ENCODE results near the gene SNIP1. TPM values are rescaled to one million over a fixed set of nuclear protein-coding genes. Genes with fewer than 3 reads are reported as not detected.
"Not testable (repeated sequence)": the region's sequence is repeated elsewhere in the genome, so short reads cannot be mapped to it uniquely, and the experiment has no call there.

SNIP1 gene
- total and polyA plus RNA-seq, 3 experiments from 2014 or later, result 6.3 to 25.8 (median 23.4) TPM

DNA sequence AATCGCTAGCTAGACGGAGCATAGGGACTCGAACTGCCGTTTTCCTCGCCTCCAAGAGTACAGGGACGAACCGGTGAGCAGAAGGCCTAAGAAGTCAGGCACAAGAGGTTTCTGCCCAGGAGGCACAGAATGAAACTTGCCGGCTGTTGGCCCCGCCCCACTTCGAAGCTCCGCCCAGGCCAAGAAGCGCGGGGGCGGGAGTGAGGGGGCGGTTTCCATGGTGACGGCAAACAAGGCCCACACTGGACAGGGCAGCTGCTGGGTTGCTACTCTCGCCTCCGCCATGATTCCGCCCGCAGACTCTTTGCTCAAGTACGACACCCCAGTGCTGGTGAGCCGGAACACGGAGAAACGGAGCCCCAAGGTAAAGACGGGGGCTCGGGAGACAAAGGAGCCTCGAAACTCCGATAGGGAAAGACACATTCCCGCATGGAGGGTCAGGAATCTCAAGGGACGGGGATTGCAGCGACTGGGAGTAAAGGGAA, 2.7 kb upstream of the SNIP1 start, which contains the start of gene DNALI1:
Gene DNALI1 (plus strand): TSS at position 229 of the 485 bp plus-strand sequence. CDS start 55 bp downstream, at position 284.
- H3K4me1 Mint-ChIP-seq, result peaks cover 22 to 29% (median 25%) of the 10 kb centered on the region in 3 donors
- H3K27ac Mint-ChIP-seq, result peak within 1 kb of the TSS in 1 of 8 donors; percentile 7

GRCh38 chr1:37553598-37553926, 531 bp downstream of the SNIP1 start:
- Mint-ChIP-seq H3K27ac (peak overlapping the region; percentile 90 to 100 (median 98)), H3K27me3 (peaks cover 0 to 11% of the 10 kb centered on the region in 2 donors), H3K36me3 (peaks cover 4 to 49% (median 7%) of the 10 kb centered on the region in 3 donors), H3K4me3 (peak overlapping the region; percentile 97 to 100 (median 99)), H3K9me3 (no peaks in the 10 kb centered on the region), H3K4me1 (peaks cover 40 to 58% (median 46%) of the 10 kb centered on the region in 3 donors)
- H3K4me3 ChIP-seq (ENCODE audit: low read length), result peak overlapping the region; percentile 97
- POLR2A ChIA-PET, result interaction anchor here (1.0 to 1.4 kb wide), 5 partner anchors 38 to 306 kb away, joined by 3 to 7 read pairs (median 3); partner anchors contain the start of genes CDCA8, MEAF6 and MTF1
- CTCF ChIA-PET, result interaction anchor here (1.2 to 1.7 kb wide), 4 partner anchors 39 to 129 kb away, joined by 3 to 7 read pairs (median 4); partner anchors contain the start of gene MEAF6
- no peak for DNase-seq
- H3K4me1 ChIP-seq (ENCODE audit: insufficient read depth, low read length), result peaks cover 18% of the 10 kb centered on the region
- H3K36me3 ChIP-seq (ENCODE audit: insufficient read depth, low read length), result no peaks in the 10 kb centered on the region
- peak overlapping the region; percentile 94 for H3K27ac ChIP-seq (ENCODE audit: low read depth, low read length)
- H3K9me3 ChIP-seq (ENCODE audit: low read length), result no peaks in the 10 kb centered on the region
- H3K27me3 ChIP-seq (ENCODE audit: insufficient read depth, low read length, poor library complexity, severe bottlenecking), result no peaks in the 10 kb centered on the region

More for the DNA sequence above, 2.7 kb upstream of the SNIP1 start, which contains the start of gene DNALI1:
- Histone ChIP-seq H3K4me1 (ENCODE audit: insufficient read depth, low read length) (peaks cover 18% of the 10 kb centered on the region), H3K36me3 (ENCODE audit: insufficient read depth, low read length) (no peaks in the 10 kb centered on the region), H3K4me3 (ENCODE audit: low read length) (no peak within 1 kb of the TSS), H3K27ac (ENCODE audit: low read depth, low read length) (no peak within 1 kb of the TSS), H3K9me3 (ENCODE audit: low read length) (no peaks in the 10 kb centered on the region), H3K27me3 (ENCODE audit: insufficient read depth, low read length, poor library complexity, severe bottlenecking) (no peaks in the 10 kb centered on the region)
- H3K36me3 Mint-ChIP-seq, result peaks cover 0 to 23% (median 3%) of the 10 kb centered on the region in 3 donors
- H3K4me3 Mint-ChIP-seq, result peak within 1 kb of the TSS in 2 of 7 donors; percentile 26 to 40
- H3K27me3 Mint-ChIP-seq, result peaks cover 2 to 11% of the 10 kb centered on the region in 2 donors
- POLR2A ChIA-PET, result no interaction called here
- peak in 1 of 5 donors; percentile 11 for DNase-seq
- CTCF ChIA-PET, result interaction anchor here (1.3 kb wide), 1 partner anchor 47 kb away, joined by 3 read pairs; no protein-coding TSS in a partner anchor
- no peaks in the 10 kb centered on the region for H3K9me3 Mint-ChIP-seq

GRCh38 chr1:37549341-37549740, 4.8 kb downstream of the SNIP1 start:
- peak overlapping the region in 2 of 8 donors; percentile 28 to 94 for H3K27ac Mint-ChIP-seq
- Histone ChIP-seq H3K9me3 (ENCODE audit: low read length) (no peaks in the 10 kb centered on the region), H3K4me1 (ENCODE audit: insufficient read depth, low read length) (peaks cover 18% of the 10 kb centered on the region), H3K4me3 (ENCODE audit: low read length) (no peak overlapping the region), H3K27me3 (ENCODE audit: insufficient read depth, low read length, poor library complexity, severe bottlenecking) (no peaks in the 10 kb centered on the region), H3K27ac (ENCODE audit: low read depth, low read length) (no peak overlapping the region), H3K36me3 (ENCODE audit: insufficient read depth, low read length) (peaks cover 20% of the 10 kb centered on the region)
- H3K4me1 Mint-ChIP-seq, result peaks cover 44 to 60% (median 48%) of the 10 kb centered on the region in 3 donors
- no peaks in the 10 kb centered on the region for H3K27me3 Mint-ChIP-seq
- DNase-seq, result no peak
- H3K4me3 Mint-ChIP-seq, result no peak overlapping the region
- H3K36me3 Mint-ChIP-seq, result peaks cover 10 to 81% (median 21%) of the 10 kb centered on the region in 3 donors
- H3K9me3 Mint-ChIP-seq, result no peaks in the 10 kb centered on the region
- CTCF ChIA-PET, result interaction anchor here (2.2 kb wide), 1 partner anchor 34 kb away, joined by 5 read pairs; no protein-coding TSS in a partner anchor
- POLR2A ChIA-PET, result no interaction called here

DNA sequence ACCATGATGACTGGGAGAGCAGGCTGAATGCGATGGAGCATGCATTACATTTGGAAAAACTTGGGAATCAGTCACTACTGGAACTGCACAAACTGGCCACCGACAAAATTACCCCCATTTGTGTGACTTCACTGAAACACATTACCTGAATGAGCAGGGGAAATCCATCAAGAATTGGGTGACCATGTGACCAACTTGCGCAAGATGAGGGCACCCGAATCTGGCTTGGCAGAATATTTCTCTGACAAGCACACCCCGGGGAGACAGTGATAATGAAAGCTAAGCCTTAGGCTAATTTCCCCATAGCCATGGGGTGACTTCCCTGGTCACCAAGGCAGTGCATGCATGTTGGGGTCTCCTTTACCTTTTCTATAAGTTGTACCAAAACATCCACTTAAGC, 9.1 kb downstream of the SNIP1 start:
- Mint-ChIP-seq H3K27ac (peak overlapping the region in 1 of 8 donors; percentile 5), H3K36me3 (peaks cover 10 to 71% (median 25%) of the 10 kb centered on the region in 3 donors), H3K9me3 (no peaks in the 10 kb centered on the region), H3K4me1 (peaks cover 13 to 26% (median 14%) of the 10 kb centered on the region in 3 donors), H3K27me3 (no peaks in the 10 kb centered on the region), H3K4me3 (peak overlapping the region in 1 of 7 donors; percentile 75)
- Histone ChIP-seq H3K27me3 (ENCODE audit: insufficient read depth, low read length, poor library complexity, severe bottlenecking) (no peaks in the 10 kb centered on the region), H3K9me3 (ENCODE audit: low read length) (no peaks in the 10 kb centered on the region), H3K4me3 (ENCODE audit: low read length) (no peak overlapping the region), H3K36me3 (ENCODE audit: insufficient read depth, low read length) (peaks cover 28% of the 10 kb centered on the region), H3K4me1 (ENCODE audit: insufficient read depth, low read length) (no peaks in the 10 kb centered on the region), H3K27ac (ENCODE audit: low read depth, low read length) (no peak overlapping the region)
- ChIA-PET POLR2A (no interaction called here), CTCF (no interaction called here)
- DNase-seq, result no peak

GRCh38 chr1:37544530-37544929, 9.6 kb downstream of the SNIP1 start:
- Histone ChIP-seq H3K36me3 (ENCODE audit: insufficient read depth, low read length) (peaks cover 31% of the 10 kb centered on the region), H3K27ac (ENCODE audit: low read depth, low read length) (no peak overlapping the region), H3K27me3 (ENCODE audit: insufficient read depth, low read length, poor library complexity, severe bottlenecking) (no peaks in the 10 kb centered on the region), H3K9me3 (ENCODE audit: low read length) (no peaks in the 10 kb centered on the region), H3K4me1 (ENCODE audit: insufficient read depth, low read length) (no peaks in the 10 kb centered on the region), H3K4me3 (ENCODE audit: low read length) (no peak overlapping the region)
- POLR2A ChIA-PET, result no interaction called here
- no peak for DNase-seq
- CTCF ChIA-PET, result no interaction called here
- no peaks in the 10 kb centered on the region for H3K9me3 Mint-ChIP-seq
- H3K27me3 Mint-ChIP-seq, result no peaks in the 10 kb centered on the region
- H3K36me3 Mint-ChIP-seq, result peaks cover 10 to 71% (median 26%) of the 10 kb centered on the region in 3 donors
- peak overlapping the region in 2 of 8 donors; percentile 5 to 64 for H3K27ac Mint-ChIP-seq
- peaks cover 8 to 21% (median 11%) of the 10 kb centered on the region in 3 donors for H3K4me1 Mint-ChIP-seq
- H3K4me3 Mint-ChIP-seq, result peak overlapping the region in 1 of 7 donors; percentile 75

DNA sequence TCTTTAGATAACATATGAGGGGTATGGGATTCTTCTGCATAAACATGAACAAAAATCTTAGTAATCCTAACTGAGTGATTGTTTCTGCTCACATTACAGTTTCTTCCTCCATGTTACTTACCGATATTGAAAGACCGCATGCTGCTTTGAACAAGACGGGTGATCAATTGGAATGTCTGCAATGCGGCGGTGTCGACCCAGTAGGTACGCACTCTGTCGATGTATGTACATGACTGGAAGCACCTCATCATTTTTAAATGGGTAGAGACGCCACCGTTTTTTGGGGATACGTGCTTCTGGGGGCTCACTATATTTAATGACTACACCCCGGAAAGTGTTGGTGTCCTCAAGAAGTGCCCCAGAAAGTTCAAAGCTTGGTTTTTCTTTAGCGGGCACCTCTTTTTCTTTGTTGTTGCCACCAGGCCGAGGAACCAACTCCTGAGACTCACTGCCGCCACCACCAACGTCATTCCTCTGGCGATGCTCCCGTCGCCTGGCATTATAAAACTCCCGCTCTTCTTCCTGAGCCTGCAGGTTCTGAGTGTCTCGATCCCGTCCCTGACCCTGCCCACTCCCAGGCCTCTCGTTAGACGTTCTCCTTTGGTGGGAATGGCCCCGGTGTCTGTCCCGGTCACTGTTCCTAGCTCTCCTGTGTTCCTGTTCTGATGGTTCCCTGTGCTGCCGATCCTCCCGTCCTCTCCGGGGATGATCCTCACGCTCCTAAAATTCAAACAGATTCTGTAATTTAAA, 13.9 kb downstream of the SNIP1 start:
- CTCF ChIA-PET, result no interaction called here
- peaks cover 0 to 80% (median 32%) of the 10 kb centered on the region in 3 donors for H3K36me3 Mint-ChIP-seq

GRCh38 chr1:37539154-37539553, 14.9 kb downstream of the SNIP1 start:
- peaks cover 0 to 80% (median 27%) of the 10 kb centered on the region in 3 donors for H3K36me3 Mint-ChIP-seq
- H3K4me1 ChIP-seq (ENCODE audit: insufficient read depth, low read length); H3K27me3 ChIP-seq (ENCODE audit: insufficient read depth, low read length, poor library complexity, severe bottlenecking); DNase-seq; H3K9me3 ChIP-seq (ENCODE audit: low read length); H3K9me3 Mint-ChIP-seq; H3K4me3 Mint-ChIP-seq; POLR2A ChIA-PET; H3K27me3 Mint-ChIP-seq; H3K4me3 ChIP-seq (ENCODE audit: low read length); H3K27ac ChIP-seq (ENCODE audit: low read depth, low read length): not testable (repeated sequence)
- CTCF ChIA-PET, result interaction anchor here (1.0 kb wide), 1 partner anchor 24 kb away, joined by 5 read pairs; no protein-coding TSS in a partner anchor
- H3K36me3 ChIP-seq (ENCODE audit: insufficient read depth, low read length), result peaks cover 39% of the 10 kb centered on the region
- peak overlapping the region in 2 of 8 donors; percentile 36 to 38 for H3K27ac Mint-ChIP-seq
- H3K4me1 Mint-ChIP-seq, result peaks cover 4 to 24% (median 19%) of the 10 kb centered on the region in 3 donors

More for the DNA sequence above, 13.9 kb downstream of the SNIP1 start:
- no peaks in the 10 kb centered on the region for H3K9me3 ChIP-seq (ENCODE audit: low read length)
- no peak overlapping the region for H3K4me3 ChIP-seq (ENCODE audit: low read length)
- Mint-ChIP-seq H3K4me3 (peak overlapping the region in 1 of 7 donors; percentile 23), H3K27me3 (no peaks in the 10 kb centered on the region), H3K27ac (peak overlapping the region in 1 of 8 donors; percentile 0), H3K4me1 (peaks cover 7 to 20% (median 19%) of the 10 kb centered on the region in 3 donors), H3K9me3 (no peaks in the 10 kb centered on the region)
- H3K27ac ChIP-seq (ENCODE audit: low read depth, low read length), result no peak overlapping the region
- no peaks in the 10 kb centered on the region for H3K4me1 ChIP-seq (ENCODE audit: insufficient read depth, low read length)
- DNase-seq, result no peak
- H3K27me3 ChIP-seq (ENCODE audit: insufficient read depth, low read length, poor library complexity, severe bottlenecking), result no peaks in the 10 kb centered on the region
- H3K36me3 ChIP-seq (ENCODE audit: insufficient read depth, low read length), result peaks cover 39% of the 10 kb centered on the region
- POLR2A ChIA-PET, result no interaction called here

DNA sequence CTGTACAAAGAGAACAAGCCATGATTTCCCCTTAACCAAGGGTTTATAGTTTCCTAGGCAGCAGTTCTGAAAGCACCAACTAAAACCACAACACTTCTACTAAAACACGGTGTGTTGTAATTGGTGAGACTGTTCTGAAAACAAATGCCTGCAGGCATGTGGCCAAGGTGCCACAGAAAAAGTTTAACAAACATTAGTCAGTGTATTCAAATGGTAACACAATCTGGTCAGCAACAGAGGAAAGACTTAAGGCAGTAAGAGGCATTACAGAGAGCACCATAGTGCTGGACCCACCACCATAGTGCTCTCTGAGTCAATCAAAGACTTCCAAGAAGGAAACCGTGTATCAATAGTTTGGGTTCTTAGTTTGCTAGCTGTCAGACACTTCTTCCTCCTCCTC, 16.7 kb downstream of the SNIP1 start:
- peaks cover 39% of the 10 kb centered on the region for H3K36me3 ChIP-seq (ENCODE audit: insufficient read depth, low read length)
- Mint-ChIP-seq H3K36me3 (peaks cover 0 to 79% (median 29%) of the 10 kb centered on the region in 3 donors), H3K4me3 (no peak overlapping the region)

More for the DNA sequence above, 16.7 kb downstream of the SNIP1 start:
- Histone ChIP-seq H3K4me1 (ENCODE audit: insufficient read depth, low read length) (no peaks in the 10 kb centered on the region), H3K4me3 (ENCODE audit: low read length) (no peak overlapping the region), H3K27me3 (ENCODE audit: insufficient read depth, low read length, poor library complexity, severe bottlenecking) (no peaks in the 10 kb centered on the region), H3K27ac (ENCODE audit: low read depth, low read length) (no peak overlapping the region), H3K9me3 (ENCODE audit: low read length) (no peaks in the 10 kb centered on the region)
- ChIA-PET POLR2A (no interaction called here), CTCF (no interaction called here)
- Mint-ChIP-seq H3K4me1 (peaks cover 4 to 31% (median 19%) of the 10 kb centered on the region in 3 donors), H3K27ac (peak overlapping the region in 1 of 8 donors; percentile 73), H3K9me3 (no peaks in the 10 kb centered on the region), H3K27me3 (no peaks in the 10 kb centered on the region)
- no peak for DNase-seq
